GM18909 (cell line): ENCODE results near the gene LRRC45.

Experiments used
- ATAC-seq: cut with Tn5 transposase; IDR thresholded peaks from one replicate; pipeline ENCODE4 v1.9.1; 2021; ENCODE audit warnings: mild to moderate bottlenecking; ENCODE audit not compliant: unreplicated experiment, poor library complexity

LRRC45 gene

GRCh38 chr17:81993729-81994592, 29.1 kb upstream of the LRRC45 start:
- ATAC-seq: no peak

- ATAC-seq: no peak
Observed at GRCh38 chr17:81994593-81995462, 28.3 kb upstream of the LRRC45 start.

DNA sequence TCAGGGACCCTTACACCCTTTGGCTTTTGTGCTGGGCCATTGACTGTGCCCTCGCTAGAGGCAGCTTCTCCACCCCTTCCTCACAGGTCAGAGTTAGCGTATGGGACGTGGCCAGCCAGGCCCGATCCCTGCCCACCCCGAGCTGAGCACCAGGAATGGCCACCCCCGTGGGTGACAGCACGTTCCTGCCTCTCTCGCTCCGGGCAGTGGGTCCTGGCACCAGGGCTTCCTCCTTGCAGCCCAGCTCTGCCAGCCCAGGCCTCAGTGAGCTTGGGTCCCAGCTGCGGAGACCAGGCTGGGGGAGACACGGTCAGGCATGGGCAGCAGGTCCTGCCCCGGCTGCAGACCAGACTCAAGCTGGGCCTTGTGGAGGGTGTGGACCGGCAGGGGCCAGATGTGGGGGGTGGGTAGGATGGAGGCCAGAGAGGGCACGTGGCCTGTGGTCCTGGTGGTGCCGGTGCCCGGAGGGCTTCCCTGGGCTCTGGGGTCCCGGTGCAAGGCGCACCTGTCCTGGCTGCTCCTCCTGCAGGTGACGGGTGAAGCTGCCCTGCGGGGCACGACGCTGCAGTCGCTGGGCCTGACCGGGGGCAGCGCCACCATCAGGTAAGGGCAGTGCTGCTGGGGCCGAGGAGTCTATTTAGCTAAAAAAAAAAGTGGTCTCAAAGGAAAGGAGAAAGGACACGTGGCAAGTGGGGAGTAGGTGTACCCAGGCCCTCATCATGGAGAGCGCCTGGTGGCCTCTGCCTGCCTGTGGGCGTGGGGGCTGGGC, 27.5 kb upstream of the LRRC45 start:
- no peak for ATAC-seq

DNA sequence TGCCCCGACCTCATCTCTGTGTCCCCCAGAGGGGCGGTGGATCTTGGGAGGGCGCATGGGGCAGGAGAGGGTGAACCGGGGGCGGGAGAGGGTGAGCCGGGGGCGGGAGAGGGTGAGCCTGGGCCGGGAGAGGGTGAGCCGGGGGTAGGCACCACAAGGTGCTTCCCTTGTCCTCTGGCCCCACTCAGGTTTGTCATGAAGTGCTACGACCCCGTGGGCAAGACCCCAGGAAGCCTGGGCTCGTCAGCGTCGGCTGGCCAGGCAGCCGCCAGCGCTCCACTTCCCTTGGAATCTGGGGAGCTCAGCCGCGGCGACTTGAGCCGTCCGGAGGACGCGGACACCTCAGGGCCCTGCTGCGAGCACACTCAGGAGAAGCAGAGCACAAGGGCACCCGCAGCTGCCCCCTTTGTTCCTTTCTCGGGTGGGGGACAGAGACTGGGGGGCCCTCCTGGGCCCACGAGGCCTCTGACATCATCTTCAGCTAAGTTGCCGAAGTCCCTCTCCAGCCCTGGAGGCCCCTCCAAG, 26.8 kb upstream of the LRRC45 start:
- no peak for ATAC-seq

GRCh38 chr17:81996757-81997441, 26.2 kb upstream of the LRRC45 start:
- no peak for ATAC-seq

DNA sequence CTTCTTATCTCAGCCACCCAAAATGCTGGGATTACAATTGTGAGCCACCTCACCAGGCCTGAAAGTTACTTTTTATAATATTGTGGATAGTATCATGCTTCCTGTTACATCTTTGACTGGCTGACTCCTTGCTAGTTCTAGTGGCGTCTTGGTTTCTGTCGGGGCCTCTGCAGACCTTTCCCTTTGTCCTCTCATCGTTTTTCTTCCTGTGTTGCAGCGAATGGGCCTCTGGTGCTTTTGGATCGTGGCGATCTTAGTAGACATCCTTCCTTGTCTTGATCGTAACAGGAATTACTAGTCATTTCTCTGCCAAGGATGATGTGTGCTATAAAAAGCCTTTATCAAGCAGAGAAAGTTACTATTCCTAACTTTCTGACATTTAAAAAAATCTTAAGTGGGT, 24.9 kb upstream of the LRRC45 start:
- no peak for ATAC-seq

GRCh38 chr17:81998691-81999438, 24.2 kb upstream of the LRRC45 start:
- ATAC-seq: no peak

GRCh38 chr17:81999587-81999975, 23.5 kb upstream of the LRRC45 start:
- no peak for ATAC-seq

DNA sequence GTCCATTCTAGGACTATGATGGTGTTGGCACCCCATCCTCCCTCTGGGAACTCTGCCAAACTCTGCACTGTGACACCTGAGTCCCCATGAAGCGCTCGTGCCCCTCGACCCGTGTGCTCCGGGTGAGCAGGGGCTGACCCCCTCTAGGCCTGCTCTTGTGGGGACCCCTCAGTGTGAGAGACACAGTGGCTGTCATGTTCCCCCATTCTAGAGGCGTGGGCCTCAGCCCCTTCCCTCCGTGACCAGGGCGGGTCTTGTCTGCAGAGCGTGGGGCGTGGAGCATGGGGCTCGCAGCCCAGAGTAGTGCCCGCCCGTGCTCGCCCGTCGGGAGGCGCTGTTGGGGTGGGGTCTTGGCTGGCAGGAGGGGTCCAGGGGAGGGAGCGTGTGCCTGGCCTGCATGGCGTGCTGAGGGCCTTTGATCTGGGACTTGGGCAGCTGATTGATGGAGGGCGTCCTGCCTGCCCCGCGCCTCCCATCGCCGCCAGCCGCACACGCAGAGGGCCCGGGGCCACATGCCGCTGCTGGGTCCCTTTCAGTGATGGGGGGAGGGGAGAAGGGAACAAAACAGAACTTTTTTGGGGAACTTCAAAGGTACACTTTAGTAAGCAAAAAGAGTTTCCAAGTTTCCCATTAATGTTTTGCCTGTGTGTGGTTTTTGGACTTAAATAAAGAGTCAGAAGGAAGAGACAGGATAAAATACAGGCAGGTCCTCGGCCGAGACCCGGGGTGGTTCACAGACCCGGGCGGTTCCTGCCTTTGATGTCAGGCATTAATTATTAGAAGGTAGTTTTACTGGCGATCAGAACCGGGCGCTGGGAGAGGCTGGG, 22.9 kb upstream of the LRRC45 start:
- no peak for ATAC-seq

- no peak for ATAC-seq
Observed at GRCh38 chr17:82000803-82001570, 22.1 kb upstream of the LRRC45 start.

GRCh38 chr17:82001571-82002056, 21.5 kb upstream of the LRRC45 start:
- no peak for ATAC-seq

- ATAC-seq: no peak
Observed at GRCh38 chr17:82003411-82004381, 19.4 kb upstream of the LRRC45 start.

DNA sequence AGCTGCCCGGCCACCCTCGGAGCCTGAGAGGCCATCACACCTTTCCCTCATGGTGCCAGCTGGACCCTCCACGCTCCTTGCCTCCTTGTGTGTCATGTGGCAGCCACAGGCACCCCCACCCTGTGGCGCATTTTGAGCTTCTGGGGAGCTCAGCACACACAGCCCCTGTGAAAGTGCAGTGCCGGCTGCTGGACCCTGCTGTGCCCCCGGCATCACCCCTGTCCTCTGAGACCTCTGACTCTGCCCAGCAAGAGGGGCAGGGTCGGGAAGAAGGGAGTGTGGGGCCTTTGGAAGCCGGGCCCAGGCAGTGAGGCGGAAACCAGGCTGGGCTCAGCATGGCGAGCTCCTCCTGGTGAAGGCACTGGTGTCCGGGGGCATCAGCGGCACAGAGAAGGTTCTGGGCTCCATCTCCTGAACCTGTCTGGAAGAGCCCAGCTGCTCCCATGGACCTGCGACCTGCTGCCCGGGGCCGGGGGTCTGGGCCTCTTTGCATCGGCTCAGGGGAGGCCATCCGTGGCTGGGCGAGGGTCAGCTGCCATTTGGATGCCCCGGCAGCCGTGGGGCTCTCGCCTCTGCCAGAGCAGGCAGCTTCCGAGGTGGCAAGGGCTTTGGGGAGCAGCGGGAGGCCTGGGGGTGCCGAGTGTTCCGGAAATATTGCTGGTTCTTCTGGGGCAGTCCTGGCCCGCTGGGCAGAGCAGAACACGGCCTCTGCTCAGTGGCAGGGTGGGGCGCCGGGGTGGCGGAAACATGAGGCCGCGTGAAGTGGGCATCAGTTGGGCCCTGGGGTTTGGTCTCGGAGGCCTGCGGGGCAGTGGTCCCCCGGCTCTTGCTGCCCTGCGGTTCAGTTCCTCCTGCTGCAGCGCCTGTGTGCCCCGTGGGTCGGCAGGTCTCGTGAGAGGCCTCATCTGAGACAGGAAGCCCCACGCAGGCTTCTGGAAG, 18.3 kb upstream of the LRRC45 start:
- no peak for ATAC-seq

DNA sequence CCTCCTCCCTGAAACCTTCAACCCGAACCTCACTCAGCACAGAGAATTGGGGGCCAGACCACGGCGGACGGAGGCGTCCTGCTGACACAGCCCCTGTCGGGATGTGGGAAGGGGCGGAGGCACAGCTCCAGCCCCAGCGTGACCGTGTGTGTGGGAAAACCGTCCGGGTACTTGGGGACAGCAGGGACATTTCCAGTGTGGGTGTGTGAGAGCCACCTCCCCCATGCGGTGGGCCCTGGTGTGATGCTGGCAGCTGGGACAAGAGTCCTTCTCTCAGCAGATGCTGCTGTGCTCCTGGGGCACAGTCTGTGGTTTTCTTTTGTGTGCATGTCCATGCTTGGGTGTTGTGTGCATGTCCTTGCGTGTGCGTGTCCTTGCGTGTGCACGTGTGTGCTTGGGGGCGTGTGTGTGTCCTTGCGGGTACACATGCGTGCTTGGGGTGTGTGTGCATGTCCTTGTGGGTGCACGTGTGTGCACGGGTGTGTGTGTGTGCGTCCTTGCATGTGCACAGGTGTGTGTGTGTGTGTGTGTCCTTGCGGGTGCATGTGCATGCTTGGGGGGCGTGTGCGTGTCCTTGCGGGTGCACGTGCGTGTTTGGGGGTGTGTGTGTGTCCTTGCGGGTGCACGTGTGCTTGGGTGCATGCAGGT, 17.3 kb upstream of the LRRC45 start:
- ATAC-seq: no peak
